PC-9 (cell line): ENCODE data around the gene CRPPA. TPM values are rescaled to one million over a fixed set of nuclear protein-coding genes. Genes with fewer than 3 reads are reported as not detected.

Experiments used
- BruUV-seq: library from RNA; stranded (reverse); fragments of 400-500 nt; replicated peaks from 2 replicates; lab custom pipeline; 2021; lab: Mats Ljungman, UMichigan
- CTCF ChIA-PET: fragments of 300-600 bp; sonication (Branson Sonifier 250); formaldehyde crosslinking; loops from one replicate; lab custom pipeline; 2022; ENCODE audit warnings: antibody characterized with exemption; lab: Charles Lee
- POLR2A ChIA-PET: fragments of 300-600 bp; sonication (Branson Sonifier 250); formaldehyde crosslinking; loops from one replicate; lab custom pipeline; 2022; ENCODE audit warnings: antibody characterized with exemption; ENCODE audit not compliant: unreplicated experiment; lab: Charles Lee
- DNase-seq, 2 experiments: peaks; one replicate each; pipeline versions ENCODE4 v3.0.0 to v3.0.0-alpha.2; 2015 to 2022; ENCODE audit warnings: mixed read lengths in 1 of 2
- H2AFZ ChIP-seq: fragments of 200-600 bp; sonication (generic); 2 replicates; pipeline ENCODE4 v1.8.1; 2017; ENCODE audit warnings: antibody characterized with exemption
- H3F3A ChIP-seq: fragments of 200-600 bp; sonication (generic); 2 replicates; pipeline ENCODE4 v1.8.1; 2017; ENCODE audit warnings: antibody characterized with exemption, mild to moderate bottlenecking, low read depth; ENCODE audit not compliant: insufficient read depth
- H3K27ac ChIP-seq: fragments of 200-600 bp; sonication (generic); 2 replicates; pipeline ENCODE4 v1.6.1; 2016; ENCODE audit warnings: mixed run types
- H3K27me3 ChIP-seq: fragments of 200-600 bp; sonication (generic); 2 replicates; pipeline ENCODE4 v1.6.1; 2016; ENCODE audit warnings: low read depth, mixed run types; ENCODE audit not compliant: insufficient read depth
- H3K36me3 ChIP-seq: fragments of 200-600 bp; sonication (generic); 2 replicates; pipeline ENCODE4 v1.6.1; 2016; ENCODE audit warnings: low read depth, mixed run types
- H3K4me1 ChIP-seq: fragments of 200-600 bp; sonication (generic); replicated peaks from 2 replicates; pipeline ENCODE4 v1.6.1; 2016; ENCODE audit warnings: mixed run types; ENCODE audit not compliant: insufficient read depth
- H3K4me2 ChIP-seq: fragments of 200-600 bp; sonication (generic); 2 replicates; pipeline ENCODE4 v1.6.1; 2017; ENCODE audit warnings: mixed run types
- H3K4me3 ChIP-seq: fragments of 200-600 bp; sonication (generic); 2 replicates; pipeline ENCODE4 v1.6.1; 2016; ENCODE audit warnings: mixed run types
- H3K79me2 ChIP-seq: fragments of 200-600 bp; sonication (generic); 2 replicates; pipeline ENCODE4 v1.6.1; 2017; ENCODE audit warnings: low read depth, mixed run types
- H3K9me2 ChIP-seq: fragments of 200-600 bp; sonication (generic); 2 replicates; pipeline ENCODE4 v1.8.1; 2017; ENCODE audit warnings: mild to moderate bottlenecking; ENCODE audit not compliant: insufficient read depth
- H3K9me3 ChIP-seq: fragments of 200-600 bp; sonication (generic); 2 replicates; pipeline ENCODE4 v1.8.1; 2016; ENCODE audit warnings: low read depth; ENCODE audit not compliant: insufficient read depth
- H4K20me1 ChIP-seq: fragments of 200-600 bp; sonication (generic); 2 replicates; pipeline ENCODE4 v1.8.1; 2017; ENCODE audit not compliant: insufficient read depth
- CTCF ChIP-seq: fragments of 200-600 bp; sonication (generic); conservative IDR thresholded peaks from 2 replicates; pipeline ENCODE4 v1.6.1; 2017; ENCODE audit warnings: mixed run types, antibody characterized with exemption, mild to moderate bottlenecking, moderate library complexity
- EZH2 ChIP-seq: fragments of 200-600 bp; sonication (generic); IDR thresholded peaks from 2 replicates; pipeline ENCODE4 v1.8.0; 2017; ENCODE audit warnings: antibody characterized with exemption, low read depth
- intact Hi-C: fragments of 100-400 bp; cut with micrococcal nuclease; formaldehyde crosslinking; loops from one replicate; pipeline ENCODE4 v1.10.0; 2022; ENCODE audit not compliant: unreplicated experiment
- total RNA-seq: library from RNA; stranded (reverse); gene quantifications from 2 replicates; pipeline ENCODE4 v1.2.3, GENCODE V29; 2021

CRPPA gene
- total RNA-seq, 1 experiment from 2014 or later = 9.2 TPM

GRCh38 chr7:16402091-16402490 is 19.2 kb downstream of the CRPPA start:
- peaks cover 10% of the 10 kb centered on the region; the same call in 1 of the 2 replicates for H3K36me3 ChIP-seq
- TF ChIP-seq EZH2 (no peak), CTCF (no peak)
- POLR2A ChIA-PET = interaction anchor here (0.5 to 0.7 kb wide), 2 partner anchors 9 to 882 kb away, joined by 3 to 6 read pairs; no protein-coding TSS in a partner anchor
- H3K27ac ChIP-seq = no peak overlapping the region
- no peaks in the 10 kb centered on the region for H3K79me2 ChIP-seq
- intact Hi-C loops = no loop called here
- peaks cover 45% of the 10 kb centered on the region for H3K9me3 ChIP-seq
- no peaks in the 10 kb centered on the region for H4K20me1 ChIP-seq
- CTCF ChIA-PET = no interaction called here
- no peak overlapping the region for H3K4me2 ChIP-seq
- H2AFZ ChIP-seq = no peak overlapping the region
- H3K4me3 ChIP-seq = no peak overlapping the region
- no peaks in the 10 kb centered on the region for H3K9me2 ChIP-seq
- no peaks in the 10 kb centered on the region for H3K4me1 ChIP-seq
- DNase-seq = no peak
- H3K27me3 ChIP-seq = no peaks in the 10 kb centered on the region
- H3F3A ChIP-seq = peaks cover 38% of the 10 kb centered on the region
- BruUV-seq = no TSS peak

- CTCF ChIA-PET = no interaction called here
- Histone ChIP-seq H3F3A (peaks cover 50% of the 10 kb centered on the region), H3K79me2 (no peaks in the 10 kb centered on the region), H4K20me1 (no peaks in the 10 kb centered on the region), H3K27me3 (no peaks in the 10 kb centered on the region), H2AFZ (no peak overlapping the region), H3K4me3 (no peak overlapping the region), H3K36me3 (peaks cover 10% of the 10 kb centered on the region; the same call in 1 of the 2 replicates), H3K9me3 (peaks cover 52% of the 10 kb centered on the region), H3K4me1 (no peaks in the 10 kb centered on the region), H3K4me2 (no peak overlapping the region), H3K27ac (no peak overlapping the region), H3K9me2 (no peaks in the 10 kb centered on the region)
- no peak for DNase-seq
- TF ChIP-seq EZH2 (no peak), CTCF (no peak)
- POLR2A ChIA-PET = no interaction called here
- intact Hi-C loops = no loop called here
- BruUV-seq = no TSS peak
These were observed 20.5 kb downstream of the CRPPA start for GRCh38 chr7:16400893-16401275.

GRCh38 chr7:16399916-16400892 is 21.1 kb downstream of the CRPPA start:
- H2AFZ ChIP-seq = no peak overlapping the region
- ChIA-PET POLR2A (no interaction called here), CTCF (no interaction called here)
- H3F3A ChIP-seq = peaks cover 51% of the 10 kb centered on the region
- no peak overlapping the region for H3K4me2 ChIP-seq
- no peak overlapping the region for H3K27ac ChIP-seq
- H3K9me2 ChIP-seq = no peaks in the 10 kb centered on the region
- H3K27me3 ChIP-seq = no peaks in the 10 kb centered on the region
- H3K79me2 ChIP-seq = no peaks in the 10 kb centered on the region
- H3K4me1 ChIP-seq = no peaks in the 10 kb centered on the region
- BruUV-seq = no TSS peak
- peaks cover 10% of the 10 kb centered on the region; the same call in 1 of the 2 replicates for H3K36me3 ChIP-seq
- H3K4me3 ChIP-seq = no peak overlapping the region
- H3K9me3 ChIP-seq = peaks cover 52% of the 10 kb centered on the region
- intact Hi-C loops = no loop called here
- no peaks in the 10 kb centered on the region for H4K20me1 ChIP-seq
- DNase-seq = no peak
- TF ChIP-seq CTCF = no peak
- TF ChIP-seq EZH2 = no peak
